Pancreas (tissue), 10 donors: Measurements from ENCODE around the gene NHLRC2. TPM values are rescaled to one million over a fixed set of nuclear protein-coding genes. Genes with fewer than 3 reads are reported as not detected.
"Not testable (repeated sequence)": the region's sequence is repeated elsewhere in the genome, so short reads cannot be mapped to it uniquely, and the experiment has no call there.

Source experiments
- ATAC-seq, 4 donors: fragments of 200-7000 bp; cut with Tn5 transposase; one replicate each; pipeline versions ENCODE4 v1.8.0 to v1.9.1; 2020; ENCODE audit warnings: mild to moderate bottlenecking in 4 of 4, moderate library complexity in 4 of 4
- DNase-seq, 6 donors: peaks; one replicate each; pipeline ENCODE4 v3.0.0-alpha.2; 2020
- FAIRE-seq: peaks from 2 replicates; lab custom pipeline; 2012; peaks lifted over from hg19 to GRCh38; lab: Jason Lieb, UNC
- H3K27ac ChIP-seq, 4 donors: fragments of 200-600 bp; sonication (generic); 1 replicate in 3 of 4; 2 replicates in 1 of 4; pipeline versions ENCODE4 v1.5.0 to v1.8.0; 2020
- H3K27me3 ChIP-seq, 4 donors: fragments of 200-600 bp; one replicate each; pipeline ENCODE4 v1.8.0; 2021
- H3K36me3 ChIP-seq, 3 donors: fragments of 200-600 bp; sonication (generic) in 1 of 3; one replicate each; pipeline versions ENCODE4 v1.5.0 to v1.8.0; 2020 to 2021
- H3K4me1 ChIP-seq, 3 donors: fragments of 200-600 bp; one replicate each; pipeline ENCODE4 v1.8.0; 2021
- H3K4me3 ChIP-seq, 4 donors: fragments of 200-600 bp; sonication (generic) in 2 of 4; one replicate each; pipeline versions ENCODE4 v1.5.0 to v1.8.0; 2020 to 2021
- H3K9me3 ChIP-seq, 4 donors: fragments of 200-600 bp; one replicate each; pipeline ENCODE4 v1.8.0; 2021
- WGBS, 2 donors: extraction: QIAGEN DNeasy Blood & Tissue Kit; methylation state at CpG; one replicate each; pipeline ENCODE4 v1.1.7; 2013; 5-methylcytosine and 5-hydroxymethylcytosine counted together
- intact Hi-C, 3 donors: fragments of 100-400 bp; cut with DNase I; formaldehyde crosslinking; loops; one replicate each; pipeline versions ENCODE4 v1.11.1 to v1.14.2; 2022
- polyA plus RNA-seq, 2 donors: library from polyadenylated mRNA; stranded (reverse); fragments of 200-250 nt; gene quantifications; one replicate each; pipeline ENCODE4 v1.2.3, GENCODE V29; 2013
- total RNA-seq, 6 donors: library from RNA; stranded (reverse); fragmentation: NEBNext Ultra II Directional in 4 of 6; extraction: Animal tissue kit (Norgen Biotek cat#: 25700) in 4 of 6; gene quantifications; one replicate each; pipeline versions ENCODE4 v1.2.1 to v1.2.4, GENCODE V29; 2021 to 2023
- TF ChIP-seq, protein P1 (sequence below), 4 donors: fragments of 200-600 bp; sonication (generic) in 3 of 4; IDR thresholded peaks; one replicate each; pipeline versions ENCODE4 v1.5.0 to v1.8.0; 2021; ENCODE audit warnings: antibody characterized with exemption in 4 of 4
- donor health status: healthy with polysubstance abuse.
- donor health status: DM: no; HTN: no; CAD: no; lungs with moderate emphysema.
- donor health status: DM: no; HTN: no; CAD: no.
- donor health status: control.
- donor health status: control.
- donor health status: Bipolar disorder and iron deficiency.
- donor health status: DM: yes; HTN: yes; CAD: no.
- donor health status: DM: no; HTN: no; CAD: no.
- donor health status: DM: no; HTN: no; CAD: no.
- donor health status: DM: yes; HTN: yes; CAD: no.

Gene NHLRC2
- total and polyA plus RNA-seq, 8 donors: 4.3 to 24.0 (median 17.4) TPM

DNA sequence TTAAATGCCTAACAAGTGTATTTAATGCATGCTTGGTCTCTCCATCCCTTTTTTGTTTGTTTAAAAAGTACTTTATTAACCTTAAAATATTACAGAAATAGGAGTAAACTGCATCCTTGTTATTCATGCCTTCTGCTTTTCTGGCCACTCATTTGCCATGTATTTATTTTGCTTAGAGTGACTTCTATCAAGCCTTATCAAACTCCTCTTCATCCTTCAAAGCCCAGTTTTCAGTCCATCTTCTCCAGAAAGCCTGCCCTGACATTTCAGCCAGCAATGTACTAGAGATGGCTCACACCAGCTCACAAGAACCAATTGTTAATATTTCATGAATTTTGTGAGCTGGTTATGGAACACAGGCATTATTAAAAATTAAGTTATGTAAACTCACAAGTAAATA lies 82.8 kb downstream of the NHLRC2 start:
- intact Hi-C loops: no loop called here
- Histone ChIP-seq H3K36me3 (no peaks in the 10 kb centered on the region), H3K27me3 (no peaks in the 10 kb centered on the region), H3K4me3 (no peak overlapping the region), H3K27ac (peak overlapping the region in 1 of 4 donors; percentile 34), H3K4me1 (peaks cover 0 to 12% (median 7%) of the 10 kb centered on the region in 3 donors), H3K9me3 (no peaks in the 10 kb centered on the region)
- DNase-seq: no peak
- TF ChIP-seq, protein P1, sequence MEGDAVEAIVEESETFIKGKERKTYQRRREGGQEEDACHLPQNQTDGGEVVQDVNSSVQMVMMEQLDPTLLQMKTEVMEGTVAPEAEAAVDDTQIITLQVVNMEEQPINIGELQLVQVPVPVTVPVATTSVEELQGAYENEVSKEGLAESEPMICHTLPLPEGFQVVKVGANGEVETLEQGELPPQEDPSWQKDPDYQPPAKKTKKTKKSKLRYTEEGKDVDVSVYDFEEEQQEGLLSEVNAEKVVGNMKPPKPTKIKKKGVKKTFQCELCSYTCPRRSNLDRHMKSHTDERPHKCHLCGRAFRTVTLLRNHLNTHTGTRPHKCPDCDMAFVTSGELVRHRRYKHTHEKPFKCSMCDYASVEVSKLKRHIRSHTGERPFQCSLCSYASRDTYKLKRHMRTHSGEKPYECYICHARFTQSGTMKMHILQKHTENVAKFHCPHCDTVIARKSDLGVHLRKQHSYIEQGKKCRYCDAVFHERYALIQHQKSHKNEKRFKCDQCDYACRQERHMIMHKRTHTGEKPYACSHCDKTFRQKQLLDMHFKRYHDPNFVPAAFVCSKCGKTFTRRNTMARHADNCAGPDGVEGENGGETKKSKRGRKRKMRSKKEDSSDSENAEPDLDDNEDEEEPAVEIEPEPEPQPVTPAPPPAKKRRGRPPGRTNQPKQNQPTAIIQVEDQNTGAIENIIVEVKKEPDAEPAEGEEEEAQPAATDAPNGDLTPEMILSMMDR (IDR thresholded peaks at IDR 0.05): no peak
- no peak for ATAC-seq
- FAIRE-seq: no peak

DNA sequence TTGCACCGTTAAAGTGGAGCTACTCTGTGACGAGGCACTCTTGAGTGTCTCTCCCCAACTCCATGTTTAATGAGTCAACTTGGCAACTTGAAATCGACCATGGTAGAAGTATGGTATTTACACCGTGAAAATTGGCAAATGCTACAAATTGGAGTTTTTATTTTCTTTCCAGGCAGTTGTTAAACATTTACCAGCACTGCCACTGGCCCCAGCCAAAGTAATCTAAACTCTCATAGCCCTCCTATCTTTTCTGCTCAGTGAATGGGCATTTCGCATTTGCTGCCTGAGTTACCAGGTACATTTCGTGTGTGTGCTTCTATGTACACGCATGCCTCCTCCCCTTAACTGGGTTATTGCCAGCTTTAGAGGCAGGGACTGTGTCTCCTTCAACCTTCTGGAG lies 83.3 kb downstream of the NHLRC2 start:
- H3K4me1 ChIP-seq: peaks cover 0 to 12% (median 7%) of the 10 kb centered on the region in 3 donors
- 15 to 16% methylated on average over 7 of the region's 7 CpGs for WGBS, 2 donors
- H3K27ac ChIP-seq: peak overlapping the region in 2 of 4 donors; percentile 34
- ATAC-seq: peak; percentile 88 to 95 (median 94)
- DNase-seq: peak in 3 of 6 donors; percentile 50 to 54 (median 53)
- H3K9me3 ChIP-seq: no peaks in the 10 kb centered on the region
- TF ChIP-seq, protein P1 (IDR thresholded peaks at IDR 0.05): no peak
- FAIRE-seq: no peak
- H3K4me3 ChIP-seq: no peak overlapping the region
- H3K27me3 ChIP-seq: no peaks in the 10 kb centered on the region
- H3K36me3 ChIP-seq: no peaks in the 10 kb centered on the region
- intact Hi-C loops: no loop called here

DNA sequence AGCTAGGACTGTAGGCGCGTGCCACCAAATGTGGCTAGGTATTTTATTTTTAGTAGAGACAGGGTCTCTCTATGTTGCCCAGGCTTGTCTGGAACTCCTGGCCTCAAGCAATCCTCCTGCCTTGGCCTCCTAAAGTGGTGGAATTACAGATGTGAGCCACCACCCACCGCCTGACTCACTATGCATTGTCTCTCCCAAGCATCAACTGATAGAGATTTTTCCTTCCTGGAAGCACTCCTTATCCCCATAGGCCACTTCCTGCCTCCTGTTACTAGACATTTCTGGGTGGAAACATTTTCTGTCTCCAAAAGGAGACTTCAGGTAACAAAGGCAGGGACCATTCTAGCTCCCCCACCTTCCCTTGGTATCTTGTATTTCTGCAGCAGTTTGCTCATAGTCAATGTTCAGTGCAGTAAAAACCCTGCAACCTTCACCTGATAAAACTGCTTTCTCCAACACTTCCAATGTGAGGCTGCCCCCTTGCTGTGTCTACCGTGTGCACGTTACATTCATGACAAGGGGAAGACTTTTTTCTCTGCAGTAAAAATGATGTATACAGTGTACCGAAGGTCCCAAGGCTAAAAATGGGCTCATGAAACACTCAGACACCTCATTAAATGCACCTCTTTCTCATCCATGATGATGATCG lies 84.9 kb downstream of the NHLRC2 start:
- Histone ChIP-seq H3K27me3 (no peaks in the 10 kb centered on the region), H3K4me1 (peaks cover 0 to 12% (median 7%) of the 10 kb centered on the region in 3 donors), H3K36me3 (no peaks in the 10 kb centered on the region), H3K27ac (no peak overlapping the region), H3K4me3 (no peak overlapping the region), H3K9me3 (no peaks in the 10 kb centered on the region)
- 85 to 87% methylated on average over 7 of the region's 7 CpGs for WGBS, 2 donors
- FAIRE-seq: no peak
- DNase-seq: no peak
- no peak for ATAC-seq
- TF ChIP-seq, protein P1 (IDR thresholded peaks at IDR 0.05): no peak
- intact Hi-C loops: no loop called here

DNA sequence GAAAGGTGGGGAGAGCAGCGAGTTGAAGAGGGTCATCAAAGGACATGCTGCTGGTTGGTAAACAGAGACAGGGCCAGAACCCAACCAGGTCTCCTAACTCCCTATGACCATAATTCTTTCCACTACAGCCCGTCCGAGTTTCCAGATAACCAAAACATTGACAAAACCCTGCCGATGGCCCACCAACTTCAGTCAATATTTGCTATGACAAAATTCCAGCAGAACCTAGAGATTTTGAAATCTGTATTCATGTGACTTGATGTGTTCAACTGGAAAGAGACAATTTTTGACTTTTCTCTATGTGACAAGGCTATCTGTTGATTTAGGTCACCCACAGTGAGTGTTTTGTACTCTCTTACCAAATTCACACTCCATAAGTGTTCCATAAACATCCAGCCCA lies 86.7 kb downstream of the NHLRC2 start:
- FAIRE-seq (no peak), ATAC-seq (no peak), DNase-seq (no peak)
- Histone ChIP-seq H3K27ac (no peak overlapping the region), H3K36me3 (no peaks in the 10 kb centered on the region), H3K4me1 (peaks cover 0 to 12% (median 7%) of the 10 kb centered on the region in 3 donors), H3K4me3 (no peak overlapping the region), H3K9me3 (no peaks in the 10 kb centered on the region), H3K27me3 (no peaks in the 10 kb centered on the region)
- intact Hi-C loops: no loop called here
- TF ChIP-seq, protein P1 (IDR thresholded peaks at IDR 0.05): no peak
- 51 to 61% methylated on average over 4 of the region's 4 CpGs for WGBS, 2 donors

DNA sequence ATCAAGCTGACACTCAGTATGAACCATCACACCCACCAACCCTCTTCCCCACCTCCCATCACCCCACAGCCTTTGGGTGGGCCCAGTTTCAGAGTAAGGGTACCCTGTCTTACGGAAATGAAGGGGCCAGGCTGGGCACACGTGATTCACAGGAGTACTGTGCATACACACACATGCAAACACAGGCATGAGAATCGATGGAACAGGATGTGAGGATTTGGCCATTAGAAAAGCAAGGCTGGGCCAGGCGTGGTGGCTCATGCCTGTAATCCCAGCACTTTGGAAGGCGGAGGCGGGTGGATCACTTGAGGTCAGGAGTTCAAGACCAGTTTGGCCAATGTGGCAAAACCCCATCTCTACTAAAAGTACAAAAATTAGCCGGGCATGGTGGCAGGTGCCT lies 88.7 kb downstream of the NHLRC2 start:
- FAIRE-seq, H3K4me3 ChIP-seq, ATAC-seq, H3K9me3 ChIP-seq, intact Hi-C loops, H3K36me3 ChIP-seq, H3K27ac ChIP-seq, H3K27me3 ChIP-seq, DNase-seq: not testable (repeated sequence)
- WGBS, 2 donors: 92 to 95% methylated on average over 7 of the region's 7 CpGs
- peaks cover 3 to 12% (median 9%) of the 10 kb centered on the region in 3 donors for H3K4me1 ChIP-seq
